ENCODE data around the gene MMEL1. TPM values are rescaled to one million over a fixed set of nuclear protein-coding genes. Genes with fewer than 3 reads are reported as not detected.

MMEL1 gene
- total and polyA plus RNA-seq, 12 donors, result 0.17 to 3.9 (median 0.67) TPM; not detected in 7

DNA sequence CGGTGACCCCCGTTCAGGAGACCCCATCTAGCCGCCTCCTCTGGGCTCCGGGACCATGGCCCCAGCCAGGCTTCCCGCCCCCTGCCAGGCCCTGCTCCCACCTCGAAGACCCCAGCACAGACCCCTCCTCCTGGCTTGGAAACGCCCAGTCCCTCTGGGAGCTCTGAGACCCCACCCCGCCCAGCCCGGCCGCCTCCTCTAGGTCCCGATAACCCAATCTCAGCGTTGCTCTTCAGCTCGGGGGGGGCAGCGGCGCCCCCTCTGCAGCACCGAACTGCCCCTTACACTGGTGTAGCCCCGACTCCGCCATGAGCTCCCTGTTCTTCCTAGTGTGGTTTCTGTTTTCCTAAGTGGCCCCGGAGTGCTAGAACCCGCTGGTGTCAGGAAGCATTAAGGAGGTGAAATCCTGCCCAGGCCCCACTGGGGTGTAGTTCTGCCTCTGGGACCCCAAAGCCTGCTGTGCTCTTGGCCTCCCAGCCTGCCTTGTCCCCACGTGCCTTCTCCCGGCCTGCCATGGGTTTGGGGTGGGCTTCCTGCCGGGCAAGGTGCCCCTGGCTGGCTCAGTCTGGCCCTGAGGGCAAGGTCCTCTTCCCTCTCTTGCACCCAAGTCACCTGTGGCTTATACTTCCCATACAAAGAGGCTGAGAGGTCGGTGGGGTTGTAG lies 10.7 kb upstream of the MMEL1 start:
- 15 to 16% methylated on average over 23 to 24 of the region's 24 CpGs for WGBS, 2 donors
- Histone ChIP-seq H3K27ac (peak overlapping the region in 4 of 10 donors; percentile 91 to 98 (median 92)), H3K4me1 (peaks cover 8 to 21% (median 18%) of the 10 kb centered on the region in 9 donors), H3K4me3 (peak overlapping the region; percentile 72 to 98 (median 90)), H3K27me3 (no peaks in the 10 kb centered on the region), H3K9me3 (peaks cover 0 to 29% (median 22%) of the 10 kb centered on the region in 11 donors), H3K36me3 (no peaks in the 10 kb centered on the region)
- ATAC-seq (peak in 1 of 8 donors; percentile 8), DNase-seq (no peak)
- intact Hi-C loops (cut with DNase I), result loop anchor here in 8 of 10 donors (2.0 to 10.0 kb wide), 8 partner anchors 49 to 449 kb away; partner anchors contain the start of genes PEX10 (in 3 of the 8), PANK4 (in 2 of the 8), FAAP20 (in 1 of the 8) and PRXL2B (in 1 of the 8)
- TF ChIP-seq, protein P1, sequence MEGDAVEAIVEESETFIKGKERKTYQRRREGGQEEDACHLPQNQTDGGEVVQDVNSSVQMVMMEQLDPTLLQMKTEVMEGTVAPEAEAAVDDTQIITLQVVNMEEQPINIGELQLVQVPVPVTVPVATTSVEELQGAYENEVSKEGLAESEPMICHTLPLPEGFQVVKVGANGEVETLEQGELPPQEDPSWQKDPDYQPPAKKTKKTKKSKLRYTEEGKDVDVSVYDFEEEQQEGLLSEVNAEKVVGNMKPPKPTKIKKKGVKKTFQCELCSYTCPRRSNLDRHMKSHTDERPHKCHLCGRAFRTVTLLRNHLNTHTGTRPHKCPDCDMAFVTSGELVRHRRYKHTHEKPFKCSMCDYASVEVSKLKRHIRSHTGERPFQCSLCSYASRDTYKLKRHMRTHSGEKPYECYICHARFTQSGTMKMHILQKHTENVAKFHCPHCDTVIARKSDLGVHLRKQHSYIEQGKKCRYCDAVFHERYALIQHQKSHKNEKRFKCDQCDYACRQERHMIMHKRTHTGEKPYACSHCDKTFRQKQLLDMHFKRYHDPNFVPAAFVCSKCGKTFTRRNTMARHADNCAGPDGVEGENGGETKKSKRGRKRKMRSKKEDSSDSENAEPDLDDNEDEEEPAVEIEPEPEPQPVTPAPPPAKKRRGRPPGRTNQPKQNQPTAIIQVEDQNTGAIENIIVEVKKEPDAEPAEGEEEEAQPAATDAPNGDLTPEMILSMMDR (IDR thresholded peaks at IDR 0.05), result peak in 1 of 9 donors; percentile 5

DNA sequence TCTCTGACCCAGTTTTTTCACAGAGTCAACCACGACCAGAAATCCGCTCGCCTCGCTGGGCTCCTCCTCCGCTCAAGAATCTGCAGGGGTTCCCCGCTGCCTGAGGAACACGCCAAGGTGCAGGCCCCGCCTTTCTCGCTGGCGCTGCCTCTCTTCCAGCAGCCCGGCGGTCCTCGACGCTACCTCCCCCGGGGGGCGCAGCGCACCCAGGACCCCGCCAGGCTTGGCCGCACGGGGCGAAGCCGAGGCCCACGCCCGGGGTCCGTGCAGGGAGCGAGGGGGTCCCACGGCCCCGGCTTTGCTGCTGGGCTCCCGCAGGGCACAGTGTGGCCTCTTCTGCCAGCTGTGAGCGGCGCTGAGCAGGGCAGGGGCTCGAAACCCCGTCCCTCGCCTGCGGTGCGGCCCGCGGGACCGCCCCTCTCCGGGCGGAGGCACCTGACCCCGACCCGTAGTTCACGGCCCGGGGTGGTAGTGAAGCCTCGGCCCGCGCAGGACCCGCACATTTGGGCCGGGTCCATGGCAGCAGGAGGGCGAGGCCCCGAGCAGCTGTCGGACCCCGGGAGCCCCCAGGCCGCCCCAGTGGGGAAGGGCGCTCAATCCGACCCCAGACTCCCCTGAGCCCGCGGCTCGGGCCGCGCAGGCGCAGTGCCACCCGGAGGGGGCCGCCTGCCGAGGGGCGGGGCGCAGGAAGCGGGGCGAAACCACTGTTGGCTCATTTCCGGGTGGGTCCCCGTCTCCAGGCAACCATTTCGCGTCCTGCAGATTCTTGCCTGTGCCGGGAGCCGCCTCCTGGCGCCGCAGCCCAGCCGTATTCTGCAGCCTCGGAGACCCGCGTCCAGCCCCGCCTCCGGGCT lies 10.0 kb upstream of the MMEL1 start:
- intact Hi-C loops (cut with DNase I), result loop anchor here in 8 of 10 donors (2.0 to 10.0 kb wide), 8 partner anchors 48 to 448 kb away; partner anchors contain the start of genes PEX10 (in 3 of the 8), PANK4 (in 2 of the 8), FAAP20 (in 1 of the 8) and PRXL2B (in 1 of the 8)
- WGBS, 2 donors, result 0 to 1% methylated on average over 67 to 84 of the region's 84 CpGs

DNA sequence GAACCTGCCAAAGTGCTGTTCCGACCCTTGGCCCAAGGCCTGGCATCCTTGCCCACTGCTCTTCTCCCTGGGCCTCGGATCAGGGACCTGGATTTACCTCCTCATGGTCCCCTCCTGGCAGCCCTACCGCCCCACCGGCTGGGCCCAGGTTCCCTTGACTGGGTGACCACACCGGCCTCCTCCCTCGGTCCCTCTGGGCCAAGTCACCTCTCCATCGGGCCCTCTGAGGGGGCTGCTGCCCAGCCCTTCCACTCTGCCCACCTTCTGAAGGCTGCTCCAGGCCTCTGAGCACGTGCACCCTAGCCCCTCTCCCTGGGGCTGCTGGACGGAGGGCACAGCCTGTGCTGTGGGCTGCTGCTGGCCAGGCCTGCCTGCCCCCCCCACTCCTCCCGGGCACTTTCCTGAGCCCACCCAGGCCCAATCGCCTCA lies 9.3 kb upstream of the MMEL1 start:
- Histone ChIP-seq H3K4me3 (peak overlapping the region; percentile 72 to 98 (median 90)), H3K27ac (peak overlapping the region in 9 of 10 donors; percentile 83 to 98 (median 90)), H3K4me1 (peaks cover 8 to 21% (median 18%) of the 10 kb centered on the region in 9 donors), H3K9me3 (peaks cover 0 to 21% (median 10%) of the 10 kb centered on the region in 11 donors), H3K27me3 (no peaks in the 10 kb centered on the region), H3K36me3 (no peaks in the 10 kb centered on the region)
- 37 to 38% methylated on average over 11 of the region's 11 CpGs for WGBS, 2 donors
- intact Hi-C loops (cut with DNase I), result loop anchor here in 8 of 10 donors (2.0 to 10.0 kb wide), 8 partner anchors 47 to 447 kb away; partner anchors contain the start of genes PEX10 (in 3 of the 8), PANK4 (in 2 of the 8), FAAP20 (in 1 of the 8) and PRXL2B (in 1 of the 8)
- TF ChIP-seq, protein P1 (IDR thresholded peaks at IDR 0.05), result no peak
- DNase-seq (no peak), ATAC-seq (peak in 4 of 8 donors; percentile 7 to 26 (median 14))

More for the DNA sequence above, 10.0 kb upstream of the MMEL1 start:
- ATAC-seq (peak; percentile 81 to 96 (median 92)), DNase-seq (peak; percentile 92 to 96)
- Histone ChIP-seq H3K9me3 (peaks cover 0 to 22% (median 15%) of the 10 kb centered on the region in 11 donors), H3K4me1 (peaks cover 8 to 21% (median 18%) of the 10 kb centered on the region in 9 donors), H3K36me3 (no peaks in the 10 kb centered on the region), H3K27ac (peak overlapping the region; percentile 20 to 98 (median 90)), H3K27me3 (no peaks in the 10 kb centered on the region), H3K4me3 (peak overlapping the region; percentile 72 to 98 (median 90))
- TF ChIP-seq, protein P1 (IDR thresholded peaks at IDR 0.05), result peak in 6 of 9 donors; percentile 11 to 51 (median 32)

Data from heart right ventricle (tissue), 16 donors.